Fibroblast of mammary gland (primary cell): ENCODE data around the gene TP63.

Experiments used
- DNase-seq: peaks from one replicate; pipeline ENCODE4 v3.0.0-alpha.2; 2010; ENCODE audit warnings: low read depth
- H3K4me3 ChIP-seq: 2 replicates; pipeline ENCODE4 v1.5.1; 2011; ENCODE audit warnings: low read depth, mild to moderate bottlenecking, low read length, moderate library complexity; ENCODE audit not compliant: control insufficient read depth
- CTCF ChIP-seq: conservative IDR thresholded peaks from 2 replicates; pipeline ENCODE4 v1.5.1; 2011; ENCODE audit warnings: low read depth, low read length, inconsistent platforms; ENCODE audit not compliant: control insufficient read depth, insufficient read depth

The TP63 gene

DNA sequence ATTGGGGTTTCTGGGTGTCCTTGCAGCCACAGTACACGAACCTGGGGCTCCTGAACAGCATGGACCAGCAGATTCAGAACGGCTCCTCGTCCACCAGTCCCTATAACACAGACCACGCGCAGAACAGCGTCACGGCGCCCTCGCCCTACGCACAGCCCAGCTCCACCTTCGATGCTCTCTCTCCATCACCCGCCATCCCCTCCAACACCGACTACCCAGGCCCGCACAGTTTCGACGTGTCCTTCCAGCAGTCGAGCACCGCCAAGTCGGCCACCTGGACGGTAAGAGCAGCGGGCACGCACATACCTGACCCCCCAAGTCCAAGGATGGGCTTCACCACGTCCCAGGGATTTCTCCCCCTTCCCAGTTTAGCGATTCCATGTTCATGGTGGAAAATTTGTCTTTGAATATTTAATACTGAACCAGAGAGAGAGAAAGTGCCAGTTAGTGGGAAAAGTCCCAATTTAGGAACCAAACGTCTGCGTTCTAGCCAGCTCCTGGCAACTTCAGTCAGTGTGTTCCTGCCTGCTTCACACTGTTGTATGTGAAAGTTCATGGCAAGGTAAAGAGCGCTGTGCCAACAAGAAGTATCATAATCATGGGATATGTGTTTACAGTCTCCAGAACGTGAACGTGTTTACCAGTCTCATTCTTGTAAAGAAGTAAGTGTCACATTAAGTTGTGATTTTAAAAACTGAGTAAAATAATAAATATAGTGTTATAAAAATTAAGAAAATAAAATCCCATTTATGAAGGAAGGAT is 177.2 kb downstream of the TP63 start:
- no peak overlapping the region for H3K4me3 ChIP-seq
- TF ChIP-seq CTCF: no peak
- DNase-seq: no peak

GRCh38 chr3:189809583-189809982 is 178.4 kb downstream of the TP63 start:
- H3K4me3 ChIP-seq: no peak overlapping the region
- no peak for DNase-seq
- no peak for TF ChIP-seq CTCF

DNA sequence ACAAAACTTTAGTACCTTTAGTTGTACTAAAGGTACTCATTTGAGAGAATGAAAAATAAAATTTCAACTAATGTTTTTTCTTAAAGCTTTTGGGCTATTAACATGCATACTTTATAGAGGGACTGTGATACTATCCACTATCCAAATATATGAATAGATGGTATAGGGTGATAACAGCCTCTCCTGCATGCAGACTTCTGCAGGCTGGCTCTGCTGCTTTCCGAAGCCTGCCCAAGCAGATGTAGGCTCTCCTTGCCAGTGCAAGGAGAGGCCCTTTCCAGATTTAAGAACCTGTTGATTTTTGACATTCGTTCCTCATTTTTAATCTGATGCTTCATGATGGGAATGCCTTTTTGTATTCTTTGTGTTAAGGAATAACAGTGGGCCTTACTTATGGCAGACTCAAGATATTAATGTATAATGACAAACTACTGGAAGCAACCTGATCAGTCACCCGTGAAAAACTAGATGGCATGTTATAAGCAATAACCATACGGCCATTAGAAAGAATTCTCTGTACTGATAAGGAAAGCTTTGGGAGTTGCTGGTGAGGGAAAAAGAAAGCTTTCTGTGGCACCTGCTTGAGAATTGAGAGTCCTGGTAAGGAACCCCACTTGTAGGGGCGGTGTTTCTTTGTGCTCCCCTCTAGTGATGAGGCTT is 181.7 kb downstream of the TP63 start:
- no peak for TF ChIP-seq CTCF
- H3K4me3 ChIP-seq: no peak overlapping the region
- no peak for DNase-seq

DNA sequence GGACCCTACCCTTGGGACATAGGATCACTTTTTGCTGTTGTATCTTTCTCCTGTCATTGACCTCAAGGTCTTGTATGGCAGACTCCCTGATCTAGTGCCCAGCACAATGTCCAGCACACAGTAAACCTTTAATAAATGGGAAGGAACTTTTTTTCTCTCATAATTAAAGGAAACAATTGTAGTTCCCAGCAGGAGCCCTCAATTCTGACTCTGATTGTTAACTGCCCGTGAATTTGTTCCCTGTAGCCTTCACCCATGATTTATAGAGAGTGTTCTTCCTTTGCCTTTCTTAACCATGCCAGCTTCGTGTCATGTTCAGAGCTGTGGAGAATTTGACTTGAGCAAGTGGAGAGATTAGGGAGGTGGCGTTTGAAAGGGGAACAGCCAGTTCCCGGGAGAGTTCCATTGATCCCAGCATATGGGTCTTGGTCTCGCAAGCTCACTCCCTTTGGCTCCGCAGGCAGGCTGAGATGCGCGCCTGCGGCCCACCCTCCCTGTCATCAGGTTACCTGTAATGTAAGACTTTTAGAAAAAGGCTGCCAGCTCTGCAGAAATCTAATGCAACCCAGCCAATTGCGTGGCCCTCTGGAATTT is 182.6 kb downstream of the TP63 start:
- DNase-seq: no peak
- TF ChIP-seq CTCF: no peak
- H3K4me3 ChIP-seq: no peak overlapping the region

DNA sequence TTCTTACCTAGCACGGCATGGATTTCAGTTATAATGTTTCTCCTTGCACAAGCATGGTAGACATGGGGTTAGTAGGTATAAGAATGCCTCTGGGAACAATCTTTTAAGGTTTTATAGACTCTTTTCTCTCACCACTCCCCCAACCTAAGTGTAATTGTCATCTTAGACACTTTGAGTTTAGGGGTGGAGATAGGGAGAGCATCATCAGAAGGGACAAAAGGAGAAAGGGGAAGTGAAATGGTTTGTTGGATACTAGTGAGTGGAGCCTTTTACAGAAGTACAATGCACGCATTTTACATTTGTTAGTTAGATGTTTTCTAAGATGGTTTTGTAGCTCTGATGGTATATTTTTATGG is 189.2 kb downstream of the TP63 start:
- DNase-seq: no peak
- no peak overlapping the region for H3K4me3 ChIP-seq
- no peak for TF ChIP-seq CTCF

GRCh38 chr3:189821262-189821661 is 190.1 kb downstream of the TP63 start:
- H3K4me3 ChIP-seq: no peak overlapping the region
- TF ChIP-seq CTCF: no peak
- no peak for DNase-seq
